SK-MEL-5 (cell line): ENCODE measurements around the gene CDK14. TPM values are rescaled to one million over a fixed set of nuclear protein-coding genes. Genes with fewer than 3 reads are reported as not detected.

Experiments used
- DNase-seq: peaks from one replicate; pipeline ENCODE4 v3.0.0-alpha.2; 2016; ENCODE audit warnings: low read depth, low spot score
- in situ Hi-C: cut with HindIII; loops from 2 replicates; pipeline ENCODE4 v1.10.0; 2016; ENCODE audit warnings: low sequenced_read_pairs, high pct_unique_total_duplicates, low pct_unique_long_range_greater_than_20kb
- total RNA-seq: library from RNA; depleted of rRNA; stranded (reverse); fragments of >200 nt; shearing (Covaris generic); gene quantifications from 2 replicates; pipeline ENCODE4 v1.2.3, GENCODE V29; 2014

Gene CDK14
- total RNA-seq, 1 experiment from 2014 or later = 2.3 TPM

GRCh38 chr7:90832726-90833125, 236.6 kb downstream of the CDK14 start:
- no peak for DNase-seq
- in situ Hi-C loops = no loop called here

DNA sequence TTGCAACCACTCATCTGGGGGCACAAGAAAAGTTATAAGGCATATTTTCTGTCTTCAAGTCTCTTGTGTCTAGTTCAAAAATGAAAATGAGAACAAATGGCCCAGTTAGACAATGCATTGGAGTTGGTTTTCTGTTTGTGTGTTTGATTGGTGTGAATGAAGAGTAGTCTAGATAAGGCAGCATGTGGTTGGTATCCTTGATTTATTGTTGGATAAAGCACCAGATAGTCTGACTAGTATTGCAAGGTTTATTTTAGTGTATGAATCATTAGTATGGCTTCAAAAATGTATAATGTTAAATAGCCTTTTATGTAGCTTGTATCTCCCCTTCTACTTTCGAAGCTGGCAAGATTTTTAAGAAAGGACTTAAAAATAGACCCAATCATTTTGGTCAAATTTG, 237.3 kb downstream of the CDK14 start:
- in situ Hi-C loops = no loop called here
- no peak for DNase-seq

DNA sequence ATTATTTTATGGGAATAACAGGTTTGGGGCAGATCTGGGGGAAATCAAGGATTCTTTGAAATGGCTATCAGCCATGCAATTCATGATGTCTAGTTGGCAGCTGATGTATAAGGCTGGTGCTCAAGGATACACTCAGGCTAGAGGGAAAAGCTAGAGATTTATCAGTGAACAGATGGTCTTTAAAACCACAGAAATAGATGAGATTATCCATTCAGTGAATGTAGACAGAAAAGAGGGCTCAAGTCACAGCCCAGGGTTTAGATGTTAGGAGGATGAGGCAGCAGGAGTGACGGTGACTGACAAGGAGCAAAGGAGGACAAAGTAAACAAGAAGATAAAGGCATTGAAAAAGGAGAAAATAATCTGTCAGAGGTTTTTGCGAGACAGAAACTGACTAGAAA, 238.7 kb downstream of the CDK14 start:
- no peak for DNase-seq
- in situ Hi-C loops = no loop called here

DNA sequence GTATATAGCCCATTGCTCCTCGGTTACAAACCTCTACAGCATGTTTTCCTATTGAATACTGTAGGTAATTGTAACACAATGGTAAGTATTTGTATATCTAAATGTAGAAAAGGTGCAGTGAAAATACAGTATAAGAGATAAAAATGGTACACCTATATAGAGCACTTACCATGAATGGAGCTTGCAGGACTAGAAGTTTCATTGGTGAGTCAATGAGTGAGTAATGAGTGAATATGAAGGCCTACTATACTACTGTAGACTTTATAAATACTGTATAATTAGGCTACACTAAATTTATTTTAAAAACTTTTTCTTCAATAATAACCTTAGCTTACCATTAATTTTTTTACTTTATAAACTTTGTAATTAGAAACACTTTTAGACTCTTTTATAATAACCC, 239.7 kb downstream of the CDK14 start:
- DNase-seq = no peak
- in situ Hi-C loops = no loop called here

- in situ Hi-C loops = no loop called here
- DNase-seq = no peak
Measured at GRCh38 chr7:90836937-90837336, 240.8 kb downstream of the CDK14 start.

DNA sequence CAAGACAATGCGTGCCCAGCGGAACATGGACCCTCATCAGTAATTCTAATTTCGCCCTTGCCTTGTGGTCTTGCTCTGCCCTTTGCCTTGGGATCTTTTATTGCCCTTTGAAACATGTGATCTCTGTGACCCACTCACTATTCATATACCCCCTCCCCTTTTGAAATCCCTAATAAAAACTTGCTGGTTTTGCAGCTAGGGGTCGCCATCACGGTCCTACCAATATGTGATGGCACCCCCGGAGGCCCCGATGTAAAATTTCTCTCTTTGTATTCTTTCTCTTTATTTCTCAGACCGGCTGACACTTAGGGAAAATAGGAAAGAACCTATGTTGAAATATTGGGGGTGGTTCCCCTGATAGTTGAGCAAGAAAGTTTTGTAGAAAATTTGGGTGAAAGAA, 242.7 kb downstream of the CDK14 start:
- in situ Hi-C loops = no loop called here
- DNase-seq = no peak

- in situ Hi-C loops = no loop called here
- DNase-seq = no peak
Measured at GRCh38 chr7:90839316-90839715, 243.2 kb downstream of the CDK14 start.

GRCh38 chr7:90839727-90840291, 243.7 kb downstream of the CDK14 start:
- no peak for DNase-seq
- in situ Hi-C loops = no loop called here

- in situ Hi-C loops = no loop called here
- no peak for DNase-seq
Measured at GRCh38 chr7:90841759-90842429, 245.8 kb downstream of the CDK14 start.

- no peak for DNase-seq
- in situ Hi-C loops = no loop called here
Measured at GRCh38 chr7:90842430-90842788, 246.3 kb downstream of the CDK14 start.

DNA sequence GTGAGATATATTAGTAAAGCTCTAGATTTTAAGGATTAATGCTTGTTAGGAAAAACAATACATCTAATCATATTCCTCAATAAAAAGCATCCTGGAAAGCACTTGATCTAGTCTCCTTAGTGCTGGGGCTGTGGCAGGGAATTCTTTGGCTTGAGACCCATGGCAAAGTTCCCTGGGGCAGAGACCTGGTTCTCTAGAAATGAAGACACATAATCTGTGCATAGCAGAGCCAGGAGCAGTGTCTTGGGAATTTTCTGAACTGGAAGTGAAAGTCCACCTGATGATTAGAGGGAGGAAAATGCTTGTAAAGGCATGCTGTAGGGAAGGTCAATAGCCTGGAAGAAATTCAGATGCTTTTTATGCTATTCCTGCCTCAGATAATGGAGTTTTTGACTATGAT, 247.4 kb downstream of the CDK14 start:
- no peak for DNase-seq
- in situ Hi-C loops = no loop called here

DNA sequence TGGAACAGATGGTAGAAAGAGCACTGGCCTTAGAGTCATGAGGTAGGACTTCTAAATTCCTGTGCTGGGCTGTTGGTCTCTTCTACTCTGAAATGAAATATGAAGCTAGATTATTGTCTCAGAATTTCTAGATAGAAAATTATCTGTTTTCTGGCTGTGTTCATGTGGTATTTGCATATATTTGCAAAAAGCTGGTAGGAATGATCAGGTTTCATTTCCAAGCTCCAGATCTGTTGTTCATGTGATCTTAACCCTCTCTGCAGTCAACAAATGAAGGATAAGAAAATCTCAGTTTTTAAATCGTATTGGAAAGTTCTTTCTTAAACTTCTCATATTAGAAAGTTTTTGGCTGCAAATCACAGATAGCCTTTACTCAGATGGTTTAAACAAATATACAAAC, 248.3 kb downstream of the CDK14 start:
- no peak for DNase-seq
- in situ Hi-C loops = no loop called here

- in situ Hi-C loops = no loop called here
- no peak for DNase-seq
Measured at GRCh38 chr7:90846192-90846591, 250.1 kb downstream of the CDK14 start.

GRCh38 chr7:90850066-90850465, 253.9 kb downstream of the CDK14 start:
- in situ Hi-C loops = no loop called here
- DNase-seq = no peak

DNA sequence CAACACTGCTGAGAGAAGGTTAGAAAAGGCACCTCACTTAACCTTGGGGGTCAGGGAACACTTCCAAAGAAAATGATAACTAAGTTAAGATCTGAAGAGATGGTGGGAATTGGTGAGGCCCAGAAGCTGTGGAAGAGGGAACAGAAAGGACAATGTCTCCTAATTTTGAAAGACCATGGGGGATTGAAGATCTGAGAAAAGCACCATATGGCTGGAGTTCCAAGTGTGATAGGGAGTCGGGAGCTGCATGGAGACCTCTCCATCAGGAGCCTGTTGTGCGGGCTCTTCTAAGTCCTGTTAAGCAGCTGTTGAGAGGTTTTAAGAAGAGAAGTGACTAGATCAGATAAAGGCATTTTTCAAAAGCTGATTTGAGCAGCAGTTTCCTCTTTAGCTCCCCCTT, 254.3 kb downstream of the CDK14 start:
- in situ Hi-C loops = no loop called here
- DNase-seq = no peak

DNA sequence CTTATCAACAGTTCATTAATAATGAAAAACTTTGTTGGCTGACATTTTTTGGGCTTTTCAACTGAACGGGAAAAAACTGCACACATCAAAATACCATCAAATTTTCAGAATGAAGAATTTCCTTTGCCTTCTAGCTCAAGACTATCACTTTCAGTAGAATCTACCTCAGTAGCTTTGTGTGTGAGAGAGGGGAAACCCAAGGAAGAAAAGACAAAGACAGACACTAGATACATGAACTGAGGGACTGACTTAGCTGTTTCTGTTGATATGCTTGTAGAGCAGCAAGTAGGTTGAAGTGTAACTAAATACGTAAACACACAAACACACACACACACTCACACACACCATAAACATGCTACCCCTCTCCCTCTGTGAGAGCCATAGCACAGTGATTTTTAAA, 257.1 kb downstream of the CDK14 start:
- in situ Hi-C loops = no loop called here

GRCh38 chr7:90856351-90857070, 260.4 kb downstream of the CDK14 start:
- DNase-seq = no peak
- in situ Hi-C loops = no loop called here

More for the DNA sequence above, 257.1 kb downstream of the CDK14 start:
- no peak for DNase-seq

DNA sequence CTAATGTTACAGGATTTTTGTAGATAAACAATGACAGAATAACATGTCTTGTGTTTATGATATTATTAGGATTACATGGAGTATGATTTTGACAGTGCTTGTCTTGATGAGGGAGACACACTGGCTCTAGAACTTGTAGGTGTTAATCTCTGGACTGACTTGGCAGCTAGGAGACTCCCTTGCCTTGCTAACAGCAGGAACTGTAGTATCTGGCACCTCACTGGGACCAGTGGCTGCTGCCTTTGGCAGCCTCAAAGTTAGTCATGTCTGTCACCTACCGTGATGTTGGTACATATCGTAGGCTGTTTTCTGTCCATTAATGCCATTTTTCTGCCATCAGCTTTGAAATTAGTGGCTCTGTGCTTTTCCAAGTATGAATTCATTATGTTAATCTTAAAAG, 261.5 kb downstream of the CDK14 start:
- in situ Hi-C loops = no loop called here
- no peak for DNase-seq

- in situ Hi-C loops = no loop called here
- no peak for DNase-seq
Measured at GRCh38 chr7:90858546-90858945, 262.4 kb downstream of the CDK14 start.
